Muscle layer of colon (tissue), 2 donors: Measurements from ENCODE around the gene C8A.

Source experiments
- H3K27ac ChIP-seq: one replicate; pipeline ENCODE4 v1.7.0; 2013; ENCODE audit warnings: low read depth, mild to moderate bottlenecking, low read length, moderate library complexity
- H3K27me3 ChIP-seq, 2 donors: one replicate each; pipeline ENCODE4 v1.7.0; 2013; ENCODE audit warnings: low read length in 2 of 2, mild to moderate bottlenecking in 2 of 2; ENCODE audit not compliant: insufficient read depth in 2 of 2, control insufficient read depth in 1 of 2
- H3K36me3 ChIP-seq: one replicate; pipeline ENCODE4 v1.7.0; 2013; ENCODE audit warnings: mild to moderate bottlenecking, low read length; ENCODE audit not compliant: insufficient read depth
- H3K4me1 ChIP-seq: one replicate; pipeline ENCODE4 v1.7.0; 2013; ENCODE audit warnings: mild to moderate bottlenecking, low read length; ENCODE audit not compliant: insufficient read depth
- H3K4me3 ChIP-seq, 2 donors: one replicate each; pipeline ENCODE4 v1.7.0; 2013; ENCODE audit warnings: low read length in 2 of 2, low read depth in 1 of 2, mild to moderate bottlenecking in 1 of 2, moderate library complexity in 1 of 2
- H3K9ac ChIP-seq: one replicate; pipeline ENCODE4 v1.7.0; 2013; ENCODE audit warnings: low read length
- H3K9me3 ChIP-seq: one replicate; pipeline ENCODE4 v1.7.0; 2013; ENCODE audit warnings: mild to moderate bottlenecking, low read length
- donor health status: abdominal sarcoma.
- donor health status: Adenocarcinoma of cecum.

The C8A gene

DNA sequence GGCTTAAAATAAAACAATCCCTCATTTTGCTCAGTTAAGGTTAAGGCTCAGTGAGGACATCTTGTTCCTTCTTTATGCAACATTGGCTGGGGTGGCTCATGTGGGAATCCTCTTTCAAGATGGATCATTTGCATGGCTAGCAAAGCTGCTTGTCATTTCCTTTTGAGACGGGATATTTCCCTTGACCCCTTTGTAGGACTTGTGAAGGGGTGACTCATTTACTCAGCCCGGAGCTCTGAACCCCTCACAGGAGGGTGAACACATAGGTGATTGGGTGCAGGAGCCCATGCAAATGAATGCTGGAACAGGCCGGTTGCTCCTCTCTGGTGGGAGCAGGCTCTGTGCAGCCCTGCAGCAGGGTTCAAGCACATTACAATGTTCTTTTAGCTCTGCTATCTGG is 15.8 kb upstream of the C8A start:
- Histone ChIP-seq H3K9ac (no peak overlapping the region), H3K36me3 (no peaks in the 10 kb centered on the region), H3K27me3 (no peaks in the 10 kb centered on the region), H3K4me1 (peaks cover 5% of the 10 kb centered on the region), H3K9me3 (no peaks in the 10 kb centered on the region), H3K27ac (no peak overlapping the region), H3K4me3 (no peak overlapping the region)

- Histone ChIP-seq H3K36me3 (no peaks in the 10 kb centered on the region), H3K9me3 (no peaks in the 10 kb centered on the region), H3K4me3 (no peak overlapping the region), H3K4me1 (no peaks in the 10 kb centered on the region), H3K9ac (no peak overlapping the region), H3K27me3 (no peaks in the 10 kb centered on the region), H3K27ac (no peak overlapping the region)
These were observed 11.1 kb upstream of the C8A start for GRCh38 chr1:56843544-56843943.

GRCh38 chr1:56844545-56845136 is 10.0 kb upstream of the C8A start:
- Histone ChIP-seq H3K9ac (no peak overlapping the region), H3K4me3 (no peak overlapping the region), H3K27ac (no peak overlapping the region), H3K36me3 (no peaks in the 10 kb centered on the region), H3K4me1 (no peaks in the 10 kb centered on the region), H3K27me3 (no peaks in the 10 kb centered on the region), H3K9me3 (no peaks in the 10 kb centered on the region)

- H3K4me3 ChIP-seq, result no peak overlapping the region
- H3K36me3 ChIP-seq, result no peaks in the 10 kb centered on the region
- no peak overlapping the region for H3K27ac ChIP-seq
- H3K9me3 ChIP-seq, result no peaks in the 10 kb centered on the region
- no peak overlapping the region for H3K9ac ChIP-seq
- H3K4me1 ChIP-seq, result no peaks in the 10 kb centered on the region
- H3K27me3 ChIP-seq, result no peaks in the 10 kb centered on the region
These were observed 9.3 kb upstream of the C8A start for GRCh38 chr1:56845343-56845742.

GRCh38 chr1:56849750-56850149 is 4.8 kb upstream of the C8A start:
- Histone ChIP-seq H3K36me3 (no peaks in the 10 kb centered on the region), H3K9me3 (no peaks in the 10 kb centered on the region), H3K27ac (no peak overlapping the region), H3K27me3 (no peaks in the 10 kb centered on the region), H3K4me1 (no peaks in the 10 kb centered on the region), H3K9ac (no peak overlapping the region), H3K4me3 (no peak overlapping the region)

GRCh38 chr1:56850411-56850810 is 4.2 kb upstream of the C8A start:
- Histone ChIP-seq H3K9ac (no peak overlapping the region), H3K27me3 (no peaks in the 10 kb centered on the region), H3K4me3 (no peak overlapping the region), H3K36me3 (no peaks in the 10 kb centered on the region), H3K27ac (no peak overlapping the region), H3K4me1 (no peaks in the 10 kb centered on the region), H3K9me3 (no peaks in the 10 kb centered on the region)

DNA sequence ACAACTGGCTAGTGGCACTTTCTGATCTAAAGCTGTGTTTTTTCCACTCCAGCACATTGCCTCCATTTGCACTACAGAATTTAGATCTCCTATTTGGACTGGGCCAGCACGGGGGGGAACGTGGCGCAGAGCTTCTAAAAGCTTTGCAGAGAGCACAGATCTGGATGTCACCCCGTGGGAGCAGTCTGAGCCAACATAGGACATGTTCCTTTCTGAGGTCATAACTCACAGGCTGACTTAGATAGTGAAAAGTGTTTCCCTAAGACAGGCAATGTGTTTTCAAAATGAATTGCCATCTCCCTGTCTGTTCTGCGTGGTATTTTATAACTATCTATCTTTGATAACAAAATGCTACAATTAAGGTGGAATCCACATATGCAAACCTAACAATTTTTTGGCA is 3.7 kb upstream of the C8A start:
- no peaks in the 10 kb centered on the region for H3K4me1 ChIP-seq
- H3K27me3 ChIP-seq, result no peaks in the 10 kb centered on the region
- no peak overlapping the region for H3K27ac ChIP-seq
- H3K9ac ChIP-seq, result no peak overlapping the region
- no peaks in the 10 kb centered on the region for H3K36me3 ChIP-seq
- H3K9me3 ChIP-seq, result no peaks in the 10 kb centered on the region
- no peak overlapping the region for H3K4me3 ChIP-seq

- Histone ChIP-seq H3K9me3 (no peaks in the 10 kb centered on the region), H3K36me3 (no peaks in the 10 kb centered on the region), H3K9ac (no peak overlapping the region), H3K4me1 (no peaks in the 10 kb centered on the region), H3K4me3 (no peak overlapping the region), H3K27me3 (no peaks in the 10 kb centered on the region), H3K27ac (no peak overlapping the region)
These were observed 2.1 kb upstream of the C8A start for GRCh38 chr1:56852476-56852875.

DNA sequence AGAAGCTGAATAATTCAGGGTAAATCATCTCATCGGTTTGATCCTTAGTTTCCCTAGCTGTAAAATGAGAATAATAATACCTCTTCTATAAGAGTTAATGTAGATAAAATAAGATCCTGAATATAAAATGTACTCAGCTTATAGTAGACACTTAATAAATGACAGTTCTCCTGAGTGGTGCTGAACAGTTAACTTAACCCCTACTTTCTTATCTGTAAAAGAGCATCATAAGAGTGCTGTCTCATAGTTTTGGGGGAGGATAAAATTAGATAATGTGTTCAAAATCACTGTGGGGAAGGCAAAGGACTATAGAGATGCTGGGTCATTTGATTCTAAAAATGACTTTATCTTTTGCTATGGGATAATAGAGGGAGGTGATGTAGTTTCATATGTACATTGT is 593 bp downstream of the C8A start:
- H3K36me3 ChIP-seq, result no peaks in the 10 kb centered on the region
- H3K9me3 ChIP-seq, result no peaks in the 10 kb centered on the region
- no peak overlapping the region for H3K27ac ChIP-seq
- no peak overlapping the region for H3K9ac ChIP-seq
- H3K27me3 ChIP-seq, result no peaks in the 10 kb centered on the region
- no peaks in the 10 kb centered on the region for H3K4me1 ChIP-seq
- H3K4me3 ChIP-seq, result no peak overlapping the region

DNA sequence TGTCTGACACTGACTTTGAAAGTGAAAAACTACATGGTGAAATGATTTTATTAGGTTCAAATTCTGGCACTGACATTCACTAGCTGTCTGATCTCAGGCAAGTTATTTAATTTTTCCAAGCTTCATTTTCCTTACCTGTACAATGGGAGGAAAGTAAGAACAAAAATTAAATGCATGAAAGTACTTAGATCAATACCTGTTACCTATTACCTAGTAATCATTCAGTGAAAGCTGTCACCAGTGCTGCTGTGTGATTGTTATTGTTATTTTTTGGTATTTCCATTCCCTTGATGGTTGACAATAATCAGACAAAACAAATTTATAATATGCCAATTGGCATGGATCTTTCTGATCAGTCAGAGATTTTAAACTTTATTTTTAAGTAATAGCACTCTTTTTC is 1.6 kb downstream of the C8A start:
- Histone ChIP-seq H3K9me3 (no peaks in the 10 kb centered on the region), H3K9ac (no peak overlapping the region), H3K36me3 (no peaks in the 10 kb centered on the region), H3K27me3 (no peaks in the 10 kb centered on the region), H3K27ac (no peak overlapping the region), H3K4me3 (no peak overlapping the region), H3K4me1 (no peaks in the 10 kb centered on the region)

DNA sequence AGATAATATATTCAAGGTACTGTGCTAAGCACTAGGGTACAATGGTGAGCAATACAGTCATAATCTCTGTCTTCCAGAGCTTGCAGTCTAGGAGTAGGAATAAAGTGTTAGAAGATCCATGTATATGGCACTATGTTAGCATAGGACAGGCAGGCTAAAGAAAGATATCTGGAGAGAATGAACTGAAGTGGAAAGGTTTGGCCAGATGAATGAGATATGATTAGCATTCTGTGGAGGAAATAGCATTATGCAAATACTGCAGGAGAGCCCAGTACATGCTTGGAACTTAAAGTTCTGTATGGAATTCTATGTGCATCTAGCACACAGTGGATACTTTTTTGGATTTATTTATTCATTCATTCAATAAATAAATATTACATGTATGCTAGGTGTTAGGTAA is 4.7 kb downstream of the C8A start:
- H3K27me3 ChIP-seq, result no peaks in the 10 kb centered on the region
- no peak overlapping the region for H3K9ac ChIP-seq
- no peaks in the 10 kb centered on the region for H3K4me1 ChIP-seq
- H3K4me3 ChIP-seq, result no peak overlapping the region
- H3K9me3 ChIP-seq, result no peaks in the 10 kb centered on the region
- H3K36me3 ChIP-seq, result no peaks in the 10 kb centered on the region
- no peak overlapping the region for H3K27ac ChIP-seq

DNA sequence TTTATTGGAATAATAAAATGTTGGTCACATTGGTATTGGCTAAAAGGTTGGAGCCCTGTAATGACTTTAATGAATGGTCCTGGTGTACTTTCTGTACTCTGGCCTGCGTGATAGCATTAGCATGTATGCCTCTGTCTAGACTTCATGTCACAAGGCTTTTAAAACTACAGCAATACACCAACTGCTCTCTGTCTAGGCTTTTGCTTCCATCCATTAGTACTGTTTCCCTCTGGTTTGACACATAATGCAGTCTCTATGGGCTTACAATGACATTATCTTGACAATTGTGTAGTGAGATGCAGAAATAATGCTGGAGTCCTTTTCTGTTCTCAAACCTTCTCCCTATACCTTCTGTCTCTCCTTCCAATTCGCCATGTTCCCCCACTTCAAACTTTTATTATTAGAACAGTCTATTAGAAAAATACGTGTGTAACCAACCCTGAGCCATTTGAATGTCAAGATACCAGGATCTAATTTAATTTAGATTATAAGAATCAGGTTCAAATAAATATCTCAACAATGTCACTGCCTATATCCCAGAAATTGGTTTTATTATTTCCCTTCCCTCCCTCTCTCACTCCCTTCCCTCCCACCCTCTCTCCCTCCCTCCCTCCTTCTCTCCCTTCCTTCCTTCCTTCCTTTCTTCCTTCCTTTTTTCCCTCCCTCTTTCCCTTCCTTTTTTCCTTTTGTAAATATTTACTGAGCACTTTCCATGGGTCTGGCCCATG is 8.8 kb downstream of the C8A start:
- Histone ChIP-seq H3K9ac (no peak overlapping the region), H3K4me1 (no peaks in the 10 kb centered on the region), H3K27me3 (no peaks in the 10 kb centered on the region), H3K27ac (no peak overlapping the region), H3K36me3 (no peaks in the 10 kb centered on the region), H3K4me3 (no peak overlapping the region), H3K9me3 (no peaks in the 10 kb centered on the region)
